GM15510 (cell line): Measurements from ENCODE around the gene TMEM131L.

Source experiments
- POLR2A ChIP-seq: IDR thresholded peaks from 3 replicates; pipeline ENCODE4 v1.6.1; 2011; ENCODE audit warnings: borderline replicate concordance; ENCODE audit not compliant: insufficient read length; ENCODE audit errors: extremely low read depth

TMEM131L gene

GRCh38 chr4:153639833-153640802 lies 174.0 kb downstream of the TMEM131L start:
- TF ChIP-seq POLR2A, result no peak

DNA sequence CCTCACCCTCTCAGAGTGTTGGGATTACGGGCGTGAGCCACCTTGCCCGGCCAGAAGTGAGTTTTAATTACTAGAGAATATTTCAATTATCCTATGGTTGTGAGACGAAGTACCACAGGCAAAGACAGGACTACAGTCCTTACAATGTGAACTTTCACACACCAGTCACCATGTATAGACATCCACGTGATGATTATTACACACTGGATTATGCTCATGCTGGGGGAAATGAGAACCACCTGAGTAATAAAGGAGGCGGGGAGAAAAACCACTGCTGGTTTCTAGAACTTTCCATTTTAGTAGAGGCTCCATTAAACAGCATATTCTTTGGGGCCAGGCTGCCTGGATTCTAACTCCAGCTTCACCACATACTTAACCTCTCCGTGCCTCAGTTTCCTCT lies 175.4 kb downstream of the TMEM131L start:
- no peak for TF ChIP-seq POLR2A

GRCh38 chr4:153643406-153644383 lies 177.5 kb downstream of the TMEM131L start:
- TF ChIP-seq POLR2A, result no peak

DNA sequence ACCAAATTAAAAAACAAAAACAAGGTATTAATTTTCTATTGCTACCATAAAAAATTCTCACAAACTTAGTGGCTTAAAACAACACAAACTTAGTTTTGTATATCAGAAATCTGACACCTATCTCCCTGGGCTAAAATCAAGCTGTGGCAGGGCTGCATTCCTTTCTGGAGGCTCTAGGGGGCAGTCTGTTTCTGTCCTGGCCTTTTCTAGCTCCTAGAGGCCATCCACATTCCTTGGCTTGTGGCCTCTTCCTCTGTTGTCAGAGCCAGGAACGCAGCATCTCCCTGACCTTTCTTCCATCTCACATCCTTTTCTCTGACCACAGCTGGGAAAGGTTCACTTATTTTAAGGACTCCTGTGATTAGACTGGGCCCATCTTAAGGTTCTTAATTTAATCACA lies 179.0 kb downstream of the TMEM131L start:
- TF ChIP-seq POLR2A, result no peak

DNA sequence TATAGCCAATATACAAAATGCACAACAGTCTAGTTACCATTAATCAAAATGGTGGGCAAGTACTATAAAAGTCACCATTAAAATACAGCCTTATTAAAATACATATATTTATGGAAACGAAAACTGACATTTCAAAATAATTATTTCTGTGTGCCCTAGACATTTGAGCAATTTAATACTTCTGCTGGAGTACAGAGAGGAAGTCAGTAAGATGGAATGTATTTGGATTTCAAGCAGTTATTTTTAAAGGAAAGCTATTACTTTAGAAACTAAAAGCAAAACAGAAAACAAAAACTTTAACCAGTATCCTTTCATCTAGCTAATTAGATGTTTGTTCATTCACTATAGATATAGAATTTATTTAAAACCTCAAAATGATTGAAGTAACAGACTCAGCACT lies 180.1 kb downstream of the TMEM131L start:
- TF ChIP-seq POLR2A, result no peak

- TF ChIP-seq POLR2A, result no peak
Measured at GRCh38 chr4:153646978-153647377, 180.8 kb downstream of the TMEM131L start.

- TF ChIP-seq POLR2A, result no peak
Measured at GRCh38 chr4:153647975-153648374, 181.8 kb downstream of the TMEM131L start.

DNA sequence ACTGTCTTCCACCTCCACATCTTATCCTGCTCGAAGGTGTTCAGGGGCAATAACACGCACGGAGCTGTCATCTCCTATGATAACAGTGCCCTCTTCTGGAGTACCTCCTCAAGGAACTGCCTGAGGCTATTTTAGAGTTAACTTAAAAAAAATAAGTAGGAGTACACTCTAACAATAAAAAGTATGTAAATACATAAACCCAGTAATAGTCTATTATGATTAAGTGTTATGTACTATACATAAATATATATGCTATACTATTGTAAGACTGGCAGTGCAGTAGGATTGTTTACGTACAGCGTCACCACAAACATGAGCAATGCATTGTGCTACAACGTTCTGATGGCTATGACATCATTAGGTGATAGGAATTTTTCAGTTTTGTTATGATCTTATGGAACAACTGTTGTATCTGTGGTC lies 183.4 kb downstream of the TMEM131L start:
- TF ChIP-seq POLR2A, result no peak

- no peak for TF ChIP-seq POLR2A
Measured at GRCh38 chr4:153651116-153651515, 185.0 kb downstream of the TMEM131L start.

DNA sequence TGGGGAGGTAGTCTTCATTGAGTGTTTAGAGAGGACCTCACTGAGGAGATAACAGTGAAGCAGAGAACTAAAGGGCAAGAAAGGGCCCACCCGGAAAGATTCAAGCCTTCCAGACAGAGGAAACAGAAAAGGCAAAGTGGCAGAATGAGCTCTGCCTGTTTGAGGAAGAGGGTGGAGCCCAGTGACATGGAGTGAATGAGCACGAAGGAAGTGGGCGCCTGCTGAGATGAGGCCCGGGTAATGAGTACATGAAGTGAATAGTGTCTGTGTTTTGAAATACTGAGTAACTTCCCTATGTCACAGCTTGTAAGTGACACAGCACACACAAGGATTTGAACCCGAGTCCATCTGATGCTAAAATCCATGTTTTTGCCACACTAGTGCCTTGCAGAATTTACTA lies 185.4 kb downstream of the TMEM131L start:
- no peak for TF ChIP-seq POLR2A

DNA sequence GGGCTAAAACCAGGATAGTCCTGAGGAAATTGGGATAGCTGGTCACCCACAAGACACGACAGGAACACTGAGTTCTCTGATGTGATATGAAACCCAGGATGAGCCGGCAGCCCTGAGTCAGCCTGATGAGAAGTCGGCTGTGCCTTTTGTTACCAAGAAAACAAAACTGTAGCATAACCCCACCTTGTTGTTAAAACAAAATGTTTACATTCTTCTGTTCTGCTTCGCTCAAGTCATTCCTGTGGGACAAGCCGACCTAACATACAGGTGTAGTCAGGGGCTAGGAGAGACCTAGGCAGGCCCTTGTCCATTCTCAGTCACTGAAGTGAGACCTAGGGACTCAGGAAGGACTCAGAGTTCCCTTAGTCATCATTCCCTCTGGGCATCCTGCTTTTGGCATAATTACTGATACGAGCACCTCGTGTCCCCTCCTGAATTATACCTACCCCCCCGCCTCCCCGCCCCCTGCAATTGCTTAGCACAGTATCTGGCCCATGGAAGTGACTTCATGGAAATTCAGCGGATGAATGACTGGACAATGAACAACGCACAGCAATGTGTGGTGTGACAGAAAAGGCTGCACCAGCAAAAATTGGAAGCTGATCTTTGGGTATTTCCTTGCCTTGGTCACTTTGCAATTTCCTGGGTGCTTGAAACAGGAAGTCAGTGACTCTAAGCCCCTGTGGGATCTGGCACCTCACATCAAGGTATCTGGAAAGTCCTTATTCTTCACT lies 186.1 kb downstream of the TMEM131L start:
- no peak for TF ChIP-seq POLR2A

DNA sequence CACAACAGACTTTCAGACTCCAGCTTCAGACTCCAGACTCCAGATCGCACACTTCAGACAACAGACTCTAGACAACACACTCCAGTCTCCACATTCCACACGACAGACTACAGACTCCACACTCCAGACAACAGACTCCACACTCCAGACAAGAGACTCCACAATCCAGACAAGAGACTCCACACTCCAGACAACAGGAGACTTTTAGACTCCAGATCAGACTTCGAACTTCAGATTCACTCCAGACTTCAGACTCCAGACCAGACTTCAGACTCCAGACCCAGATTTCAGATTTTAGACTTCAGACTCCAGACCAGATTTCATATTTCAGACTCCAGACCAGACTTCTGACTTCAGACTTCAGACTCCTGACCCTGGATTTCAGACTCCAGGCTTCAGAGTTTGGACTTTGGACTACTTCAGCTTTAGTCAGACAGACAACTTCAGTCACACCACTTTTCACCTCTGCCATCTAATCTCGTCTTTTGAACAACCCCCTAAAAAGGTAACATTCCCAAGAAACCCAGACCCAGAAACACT lies 188.9 kb downstream of the TMEM131L start:
- no peak for TF ChIP-seq POLR2A

DNA sequence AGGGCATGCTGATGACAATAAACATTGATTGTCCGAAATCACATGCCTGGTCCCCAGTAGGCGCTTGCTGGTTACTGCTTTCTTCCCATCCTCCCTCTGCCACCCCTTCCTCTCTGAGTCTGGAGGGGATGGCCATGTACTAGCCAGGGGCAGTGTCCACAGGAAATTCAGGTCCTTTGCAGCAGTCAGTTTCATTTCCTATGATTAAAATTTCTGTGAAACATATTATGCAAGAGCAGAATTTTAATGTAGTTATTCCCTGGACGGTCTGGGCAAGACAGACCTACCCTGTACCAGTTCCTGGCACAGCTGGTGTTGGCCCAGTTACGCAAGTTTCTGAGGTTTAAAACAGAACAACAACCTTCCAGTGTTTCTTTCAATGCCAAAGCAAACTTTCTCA lies 189.8 kb downstream of the TMEM131L start:
- TF ChIP-seq POLR2A, result no peak

- no peak for TF ChIP-seq POLR2A
Measured at GRCh38 chr4:153661215-153661822, 195.2 kb downstream of the TMEM131L start.

DNA sequence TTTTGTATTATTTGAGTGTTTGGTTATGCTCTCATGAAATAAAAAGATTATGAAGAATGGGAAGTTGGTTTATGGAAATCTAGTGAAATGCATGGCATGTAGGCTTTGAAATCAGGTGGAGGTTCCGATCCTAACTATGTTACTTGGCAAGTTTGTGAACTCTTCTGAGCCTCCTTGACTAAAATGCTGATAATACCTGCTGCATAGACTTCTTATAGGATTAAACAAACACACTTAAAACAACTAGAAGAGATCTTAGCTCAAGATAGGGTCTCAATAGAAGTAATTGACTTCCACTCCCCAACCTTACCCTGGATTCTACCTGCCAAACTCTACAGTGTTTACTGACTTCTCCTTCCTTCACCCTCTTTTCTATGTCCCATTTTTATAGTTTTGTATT lies 195.7 kb downstream of the TMEM131L start:
- TF ChIP-seq POLR2A, result no peak

DNA sequence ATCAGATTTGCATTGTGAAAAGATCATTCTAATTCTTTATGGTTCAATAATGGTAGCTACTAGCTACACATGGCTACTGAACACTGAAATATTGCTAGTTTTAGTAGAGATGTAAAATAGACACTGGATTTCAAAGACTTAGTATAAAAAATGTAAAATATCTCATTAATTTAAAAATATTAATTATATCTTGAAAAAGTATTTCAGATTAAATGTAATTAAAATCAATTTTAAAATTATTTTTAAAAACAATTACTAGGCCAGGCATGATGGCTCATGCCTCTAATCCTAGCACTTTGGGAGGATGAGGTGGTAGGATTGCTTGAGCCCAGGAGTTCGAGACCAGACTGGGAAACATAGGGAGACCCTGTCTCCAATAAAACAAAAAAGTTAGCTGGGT lies 197.5 kb downstream of the TMEM131L start:
- TF ChIP-seq POLR2A, result no peak
